HepG2 (cell line): ENCODE measurements around the gene DOCK4.

ENCODE experiments used
- CTCF ChIP-seq: sonication (generic); formaldehyde crosslinking; IDR thresholded peaks from 2 replicates; pipeline ENCODE4 v1.5.0; 2020; ENCODE audit warnings: mild to moderate bottlenecking, missing genetic modification reagents, moderate library complexity
- ELF3 ChIP-seq: IDR thresholded peaks from 2 replicates; pipeline ENCODE4 v1.6.1; 2016; ENCODE audit warnings: missing genetic modification reagents, missing compliant biosample characterization
- FOXJ3 ChIP-seq: sonication (generic); formaldehyde crosslinking; IDR thresholded peaks from 2 replicates; pipeline ENCODE4 v1.4.0; 2020; ENCODE audit warnings: missing genetic modification reagents, mild to moderate bottlenecking, borderline replicate concordance
- NCOR1 ChIP-seq: fragments of 200-600 bp; sonication (generic); IDR thresholded peaks from 2 replicates; pipeline ENCODE4 v1.7.0; 2017; ENCODE audit warnings: antibody characterized with exemption, low read length, borderline replicate concordance
- NFE2L2 ChIP-seq: fragments of 150-350 bp; IDR thresholded peaks from 2 replicates; pipeline ENCODE4 v1.6.1; 2014; ENCODE audit warnings: low read length
- NFYC ChIP-seq: IDR thresholded peaks from 2 replicates; pipeline ENCODE4 v1.6.1; 2016; ENCODE audit warnings: missing genetic modification reagents, missing compliant biosample characterization
- POLR2AphosphoS5 ChIP-seq: IDR thresholded peaks from 2 replicates; pipeline ENCODE4 v1.6.1; 2012; ENCODE audit warnings: low read depth, low read length
- XBP1 ChIP-seq: sonication (generic); formaldehyde crosslinking; IDR thresholded peaks from 2 replicates; pipeline ENCODE4 v1.5.0; 2020; ENCODE audit warnings: missing genetic modification reagents
- ZNF879 ChIP-seq: sonication (generic); formaldehyde crosslinking; IDR thresholded peaks from 2 replicates; pipeline ENCODE4 v1.8.1; 2023; ENCODE audit warnings: missing genetic modification reagents

- TF ChIP-seq CTCF: no peak
- TF ChIP-seq ELF3: no peak
- no peak for TF ChIP-seq NFE2L2
- TF ChIP-seq FOXJ3 (CRISPR knock-in tag): no peak
- TF ChIP-seq NFYC (CRISPR knock-in tag): no peak
- TF ChIP-seq ZNF879: no peak
- no peak for TF ChIP-seq XBP1 (CRISPR knock-in tag)
- no peak for TF ChIP-seq NCOR1
- TF ChIP-seq POLR2AphosphoS5: no peak
Observed at GRCh38 chr7:111740942-111741341, 465.3 kb downstream of the DOCK4 start.
